ENCODE results near the gene HLA-DMB.

GRCh38 chr6:32937230-32937633 is 3.6 kb downstream of the HLA-DMB start:
- TF ChIP-seq EZH2phosphoT487 (IDR thresholded peaks at IDR 0.05; ENCODE audit: insufficient read depth, low read depth) (no peak), EZH2 (IDR thresholded peaks at IDR 0.05; ENCODE audit: insufficient read depth, poor library complexity, severe bottlenecking) (no peak)
